ENCODE data around the gene HIBCH.
"Not testable (repeated sequence)": the region's sequence is repeated elsewhere in the genome, so short reads cannot be mapped to it uniquely, and the experiment has no call there.

HIBCH gene

DNA sequence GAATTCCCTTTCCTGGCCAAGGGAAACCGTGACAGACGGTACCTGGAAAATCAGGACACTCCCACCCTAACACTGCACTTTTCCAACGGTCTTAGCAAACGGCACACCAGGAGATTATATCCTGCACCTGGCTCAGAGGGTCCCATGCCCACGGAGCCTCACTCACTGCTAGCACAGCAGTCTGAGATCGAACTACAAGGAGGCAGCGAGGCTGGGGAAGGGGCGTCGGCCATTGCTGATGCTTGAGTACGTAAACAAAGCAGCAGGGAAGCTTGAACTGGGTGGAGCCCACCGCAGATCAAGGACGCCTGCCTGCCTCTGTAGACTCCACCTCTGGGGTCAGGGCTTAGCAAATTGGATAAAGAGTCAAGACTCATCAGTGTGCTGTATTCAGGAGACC, 95.6 kb downstream of the HIBCH start:
- DNase-seq, result not testable (repeated sequence)

DNA sequence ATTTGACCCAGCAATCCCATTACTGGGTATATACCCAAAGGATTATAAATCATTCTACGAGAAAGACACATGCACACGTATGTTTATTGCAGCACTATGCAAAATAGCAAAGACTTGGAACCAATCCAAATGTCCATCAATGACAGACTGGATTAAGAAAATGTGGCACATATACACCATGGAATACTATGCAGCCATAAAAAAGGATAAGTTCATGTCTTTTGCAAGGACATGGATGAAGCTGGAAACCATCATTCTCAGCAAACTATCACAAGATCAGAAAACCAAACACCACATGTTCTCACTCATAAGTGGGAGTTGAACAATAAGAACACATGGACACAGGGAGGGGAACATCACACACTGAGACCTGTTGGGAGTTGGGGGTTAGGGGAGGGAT, 96.9 kb downstream of the HIBCH start:
- not testable (repeated sequence) for DNase-seq

DNA sequence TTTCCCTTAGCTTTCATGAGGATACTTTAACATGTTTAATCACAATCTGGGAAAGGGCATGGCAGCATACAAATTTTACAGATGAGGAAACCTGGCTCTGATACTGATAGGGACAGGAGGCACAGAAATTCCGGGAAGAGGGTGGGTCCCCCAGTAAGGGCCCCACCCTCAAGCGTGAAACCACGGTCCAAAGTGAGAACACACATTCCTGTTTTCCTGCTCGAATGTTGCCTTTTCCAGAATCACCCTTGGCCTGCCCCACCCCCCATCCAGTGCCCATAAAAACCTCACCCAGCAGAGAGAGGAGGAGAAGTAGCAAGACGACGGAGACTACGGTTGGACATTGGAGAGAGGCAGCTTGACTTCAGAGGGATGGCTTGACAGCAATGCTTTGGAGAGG, 98.2 kb downstream of the HIBCH start:
- no peak for DNase-seq

DNA sequence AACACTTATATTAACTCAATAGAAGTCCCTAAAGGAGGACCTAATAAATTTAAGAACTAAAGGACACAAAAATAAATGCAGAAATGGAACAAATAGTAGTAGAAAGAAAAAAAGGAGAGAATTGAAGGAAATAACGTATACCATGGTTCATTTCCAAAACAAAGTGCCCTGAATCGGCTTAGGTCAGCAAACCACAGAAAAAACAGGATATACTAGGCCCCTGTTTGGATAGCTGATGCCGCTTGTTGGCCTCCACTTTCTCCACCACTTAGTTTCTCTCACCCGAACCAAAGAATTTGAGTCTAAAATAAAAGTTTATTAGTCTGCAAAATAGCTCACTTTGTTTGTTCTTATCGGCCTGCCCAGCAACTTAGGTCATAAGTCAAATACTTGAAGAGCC, 100.4 kb downstream of the HIBCH start:
- no peak for DNase-seq

DNA sequence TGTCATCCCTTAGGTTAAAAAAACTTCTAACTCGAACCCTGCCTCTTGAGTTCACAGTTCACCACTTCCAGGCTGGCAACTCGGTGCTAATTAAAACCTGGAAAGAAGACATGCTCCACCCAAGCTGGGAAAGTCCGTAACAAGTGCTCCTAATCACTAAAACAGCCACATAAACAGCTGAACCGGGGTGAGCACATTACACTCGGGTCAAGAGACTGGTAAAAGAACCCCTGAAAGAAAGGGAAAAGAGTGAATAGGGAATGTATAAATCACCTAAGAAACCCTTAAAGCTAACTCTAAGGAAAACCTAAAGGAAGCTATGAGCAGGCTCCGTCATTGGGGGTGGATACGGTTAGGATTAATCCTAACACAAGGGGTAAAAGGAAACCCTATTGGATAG, 102.0 kb downstream of the HIBCH start:
- no peak for DNase-seq

DNA sequence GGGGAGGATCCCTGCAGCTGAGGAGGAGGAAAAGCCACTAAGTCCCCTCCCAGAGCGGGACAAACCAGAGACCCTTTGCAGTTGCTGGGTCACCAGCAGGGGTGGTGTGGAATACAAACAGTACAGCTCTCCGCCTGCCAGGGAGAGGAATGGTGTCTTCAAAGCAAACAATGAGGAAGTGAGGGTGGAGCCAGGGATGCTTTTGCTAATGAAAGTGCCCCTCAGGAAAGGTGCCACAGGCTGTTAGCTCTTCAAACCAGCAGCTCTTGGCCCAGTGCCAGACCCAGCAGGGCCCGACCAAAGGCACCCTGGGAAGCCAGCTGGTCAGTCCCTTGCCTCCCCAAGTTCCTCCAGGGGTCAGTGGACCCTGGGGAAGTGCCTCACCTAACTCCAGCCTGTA, 102.8 kb downstream of the HIBCH start:
- no peak for DNase-seq

DNA sequence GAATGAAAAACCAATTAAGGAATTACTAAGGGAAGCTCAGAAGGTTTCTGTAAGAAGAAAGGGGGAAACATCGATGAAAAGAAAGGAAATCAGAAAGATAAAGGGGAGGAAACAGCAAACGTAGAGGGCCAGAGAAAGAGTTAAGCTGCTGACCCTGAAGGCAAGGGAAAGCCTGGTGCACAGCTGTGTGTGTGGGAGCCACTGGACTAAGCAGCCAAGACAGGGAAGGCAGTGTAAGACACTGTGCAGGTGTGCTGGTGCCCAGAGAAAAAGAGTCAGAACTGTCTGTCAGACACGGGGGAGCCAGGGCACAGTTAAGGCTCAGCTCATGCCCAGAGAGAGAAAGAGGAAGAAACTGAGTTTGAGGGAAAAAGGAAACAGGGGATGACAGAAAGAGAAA, 104.0 kb downstream of the HIBCH start:
- no peak for DNase-seq

DNA sequence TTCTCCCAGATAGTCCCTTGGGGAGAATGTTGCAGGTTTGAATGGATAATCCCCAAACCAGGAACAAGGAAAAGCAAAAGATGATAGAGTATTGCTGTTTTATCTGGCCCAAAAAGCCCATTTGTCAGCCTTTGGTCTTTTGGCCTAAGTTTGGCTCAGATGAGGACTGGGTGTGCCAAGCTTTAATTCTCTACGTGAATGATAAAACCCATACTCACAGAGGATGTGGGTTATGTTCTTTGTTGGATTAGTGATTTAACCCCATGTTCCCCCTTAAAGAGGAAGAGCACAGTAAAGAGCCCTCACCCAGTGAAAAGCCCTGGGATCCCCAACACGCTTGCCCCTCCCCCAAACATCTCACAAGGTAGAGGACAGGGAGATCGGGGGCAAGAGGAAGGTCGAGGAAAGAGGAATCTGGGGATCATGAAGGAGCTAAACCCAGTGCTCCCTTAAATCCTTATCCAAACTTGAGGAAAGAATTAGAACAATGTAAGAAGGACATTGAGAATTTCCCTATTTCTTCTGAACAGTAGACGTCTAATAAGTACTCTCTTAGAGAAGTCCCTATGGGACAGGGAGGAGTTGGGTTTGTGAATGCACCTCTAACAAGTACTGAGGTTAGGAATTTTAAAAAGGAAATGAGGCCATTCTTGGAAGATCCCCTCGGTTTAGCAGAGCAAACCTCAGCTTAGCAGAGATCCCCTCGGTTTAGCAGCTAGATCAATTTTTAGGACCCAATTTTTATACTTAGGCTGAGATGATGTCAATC, 105.0 kb downstream of the HIBCH start:
- no peak for DNase-seq

DNA sequence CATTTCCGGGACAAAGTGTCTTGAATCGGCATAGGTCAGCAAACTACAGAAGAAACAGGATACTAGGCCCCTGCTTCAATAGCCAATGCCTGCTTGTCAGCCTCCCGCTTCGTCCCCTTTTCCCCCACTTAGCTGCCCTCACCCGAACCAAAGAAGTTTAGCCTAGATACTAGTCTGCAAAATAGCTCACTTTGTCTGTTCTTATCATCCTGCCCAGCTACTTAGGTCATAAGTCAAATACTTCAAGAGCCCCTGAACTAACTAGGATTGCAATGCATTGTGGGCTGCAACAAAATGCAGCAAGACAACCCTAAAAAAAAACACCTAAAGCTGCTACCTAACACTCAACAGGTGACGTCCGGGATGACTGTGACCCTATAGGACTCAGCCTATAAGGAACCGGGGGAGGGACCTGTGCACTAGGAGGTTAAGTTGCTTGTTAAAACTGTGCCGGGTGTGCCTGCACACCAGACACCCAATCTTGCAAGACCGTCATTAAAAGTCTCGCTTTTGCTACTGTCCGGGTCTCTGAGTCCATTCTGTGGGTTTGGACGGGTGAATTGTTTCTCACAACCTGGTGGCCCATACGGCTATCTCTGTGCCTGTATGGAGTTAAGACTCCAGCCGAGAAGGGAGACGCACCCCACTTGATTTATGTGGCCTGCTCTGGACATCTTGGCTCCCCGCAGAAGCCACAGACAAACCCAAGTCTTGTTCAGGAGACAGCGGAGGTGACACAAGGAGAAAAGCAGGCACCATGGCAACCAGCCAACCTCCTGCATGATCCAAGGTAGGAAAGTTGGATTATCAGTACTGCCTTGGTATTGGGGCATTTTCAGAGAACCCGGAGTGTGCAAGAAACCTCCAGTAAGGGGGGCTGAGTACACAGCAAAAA, 105.9 kb downstream of the HIBCH start:
- DNase-seq, result no peak

DNA sequence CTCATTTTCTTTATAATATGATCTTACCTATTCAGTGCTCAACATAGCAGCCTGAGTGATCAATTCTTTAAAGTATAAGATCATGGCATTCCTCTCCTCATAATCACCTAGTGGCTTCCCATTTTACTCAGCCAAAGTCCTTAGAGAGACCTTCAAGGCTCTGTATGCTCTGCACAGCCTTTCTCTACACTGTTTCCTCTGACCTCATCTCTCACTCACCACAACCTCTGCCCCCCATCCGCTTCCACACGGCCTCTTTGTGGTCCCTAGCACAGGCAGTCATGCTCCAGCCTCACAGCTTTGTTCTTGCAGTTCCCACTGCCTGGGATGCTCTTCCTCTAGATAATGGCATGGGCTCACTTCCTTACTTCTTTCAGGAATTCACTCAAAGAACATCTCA, 109.2 kb downstream of the HIBCH start:
- no peak for DNase-seq

GRCh38 chr2:190209559-190209958, 110.1 kb downstream of the HIBCH start:
- no peak for DNase-seq

DNA sequence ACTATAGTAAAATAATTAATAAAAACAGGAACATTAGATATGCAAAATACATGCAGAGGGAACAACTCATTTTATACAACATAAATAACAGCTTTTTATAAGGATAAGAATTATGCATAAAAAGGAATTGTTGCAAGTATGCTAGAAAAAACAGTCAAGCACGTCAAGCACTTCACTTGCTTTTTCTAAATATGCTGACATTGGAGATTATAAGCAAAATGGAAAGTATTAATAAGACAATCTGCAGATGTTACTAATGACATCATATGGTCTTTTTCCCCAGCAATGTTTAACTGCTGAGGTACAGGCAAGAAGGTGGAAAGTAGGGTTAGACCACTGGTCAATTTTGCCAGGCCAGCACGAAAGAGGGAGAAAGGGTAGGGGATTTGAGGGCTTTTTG, 111.7 kb downstream of the HIBCH start:
- no peak for DNase-seq

GRCh38 chr2:190205657-190206056, 114.0 kb downstream of the HIBCH start:
- no peak for DNase-seq

GRCh38 chr2:190202604-190203003, 117.0 kb downstream of the HIBCH start:
- DNase-seq, result no peak

DNA sequence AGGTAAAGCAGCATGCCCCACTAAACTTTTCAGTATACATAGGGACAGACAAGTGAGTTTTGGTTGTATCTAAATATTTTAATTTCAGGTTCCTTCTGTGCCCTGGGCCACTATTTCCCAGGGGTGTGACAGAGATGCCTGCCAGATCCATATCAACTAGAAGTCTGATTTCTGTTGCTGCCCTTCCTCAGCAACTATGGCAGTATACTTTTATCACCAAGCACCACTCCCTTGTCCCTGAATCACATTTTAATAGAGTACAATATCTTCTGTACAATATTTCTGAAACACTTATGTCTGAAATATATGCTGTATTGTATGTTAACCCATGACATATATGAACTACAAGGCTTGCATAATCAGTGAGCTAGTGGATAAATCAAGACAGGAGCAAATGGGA, 117.6 kb downstream of the HIBCH start:
- DNase-seq, result no peak

GRCh38 chr2:190200603-190201002, 119.0 kb downstream of the HIBCH start:
- DNase-seq, result no peak

DNA sequence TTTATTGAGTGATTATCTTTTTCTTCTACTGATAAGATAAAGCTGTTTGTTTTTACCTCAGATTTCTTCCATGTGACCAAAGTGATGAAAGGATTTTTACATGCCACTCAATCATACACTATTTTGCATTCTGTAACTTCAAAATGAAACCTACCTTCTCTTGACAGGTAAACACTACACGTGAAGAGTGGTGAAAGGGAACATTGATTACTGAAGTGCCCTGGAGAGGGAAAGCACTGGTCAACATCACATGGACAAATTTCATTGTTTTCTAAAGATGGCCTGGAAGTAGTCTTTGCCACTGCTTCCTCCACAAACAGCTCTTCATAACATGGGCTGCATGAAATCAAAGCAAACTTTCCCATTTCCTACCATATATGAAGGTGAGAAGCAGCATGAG, 120.1 kb downstream of the HIBCH start:
- DNase-seq, result no peak

DNA sequence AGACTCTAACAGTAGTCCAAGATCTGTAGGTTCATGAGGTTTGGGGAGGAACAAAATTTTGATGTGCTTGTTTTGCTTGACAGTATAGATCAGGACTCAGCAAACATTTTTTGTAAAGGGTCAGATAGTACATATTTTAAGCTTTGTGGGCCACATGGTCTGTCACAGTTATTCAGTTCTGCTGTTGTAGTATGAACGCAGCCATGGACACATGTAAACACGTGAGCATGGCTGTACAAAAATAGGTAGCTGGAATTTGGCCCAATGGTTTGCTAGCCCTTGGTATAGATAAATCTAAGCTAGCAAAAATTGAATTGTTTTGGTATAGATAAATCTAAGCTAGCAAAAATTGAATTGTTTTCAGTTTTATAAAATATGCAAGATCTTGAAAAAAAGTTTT, 120.5 kb downstream of the HIBCH start:
- DNase-seq, result no peak

GRCh38 chr2:190197143-190197720, 122.4 kb downstream of the HIBCH start:
- no peak for DNase-seq

GRCh38 chr2:190190507-190191162, 129.0 kb downstream of the HIBCH start:
- DNase-seq, result no peak

- no peak for DNase-seq
These were observed 131.3 kb downstream of the HIBCH start for GRCh38 chr2:190188289-190188688.

DNA sequence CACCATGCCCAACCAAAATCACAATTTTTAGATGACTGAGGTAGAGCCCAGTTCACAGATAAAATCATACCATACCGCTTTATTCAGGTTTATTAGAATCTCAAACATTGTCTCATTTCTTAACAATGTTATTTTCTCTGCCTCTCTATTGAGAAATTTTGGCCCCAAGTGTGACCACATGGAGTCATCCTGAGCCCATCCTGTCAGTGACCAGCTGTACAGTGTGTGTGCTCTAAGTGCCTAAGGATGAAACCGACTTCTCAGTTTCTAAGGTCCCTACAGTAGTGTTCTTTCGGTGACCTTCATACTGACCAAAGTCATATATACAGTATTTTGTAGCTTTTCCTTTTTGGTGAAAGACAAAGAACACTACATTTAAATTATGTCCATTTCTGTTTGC, 133.4 kb downstream of the HIBCH start:
- DNase-seq, result no peak

- no peak for DNase-seq
These were observed 134.2 kb downstream of the HIBCH start for GRCh38 chr2:190185380-190185779.
